Panc1 (cell line): ENCODE results near the gene ZFHX3.

Experiments used
- CTCF ChIP-seq: fragments of 450-650 bp; IDR thresholded peaks from 2 replicates; pipeline ENCODE4 v1.5.1; 2017; ENCODE audit warnings: mild to moderate bottlenecking
- POLR2AphosphoS5 ChIP-seq: IDR thresholded peaks from 2 replicates; pipeline ENCODE4 v1.6.1; 2012; ENCODE audit warnings: mild to moderate bottlenecking, low read depth, low read length, moderate library complexity
- REST ChIP-seq, 2 experiments: IDR thresholded peaks; 2 replicates each; pipeline ENCODE4 v1.6.1; 2011 to 2012; ENCODE audit warnings: low read depth in 2 of 2, control low read depth in 1 of 2, low read length in 1 of 2, mild to moderate bottlenecking in 1 of 2, moderate library complexity in 1 of 2; ENCODE audit not compliant: insufficient read depth in 1 of 2

GRCh38 chr16:72764015-72764654 is 283.8 kb downstream of the ZFHX3 start:
- TF ChIP-seq POLR2AphosphoS5 (no peak), CTCF (no peak), REST (IDR thresholded peaks at IDR 0.05; ENCODE audit: insufficient read depth in 1 of 2, low read depth in 2 of 2, low read length in 1 of 2) (no peak)
